K562 (cell line): ENCODE results near the gene ZNF384. TPM values are rescaled to one million over a fixed set of nuclear protein-coding genes. Genes with fewer than 3 reads are reported as not detected.

Experiments
- BCLAF1 ChIP-seq, 2 experiments: fragments of 450-650 bp in 1 of 2; IDR thresholded peaks; 2 replicates each; pipeline ENCODE4 v1.6.1; 2011 to 2017; ENCODE audit warnings: low read depth in 2 of 2, antibody characterized with exemption in 1 of 2, borderline replicate concordance in 1 of 2, low read length in 1 of 2, mild to moderate bottlenecking in 1 of 2, mixed read lengths in 1 of 2; ENCODE audit not compliant: control insufficient read depth in 1 of 2
- ELF4 ChIP-seq: fragments of 450-650 bp; formaldehyde crosslinking; IDR thresholded peaks from 2 replicates; pipeline ENCODE4 v1.4.0; 2022; ENCODE audit warnings: missing genetic modification characterization
- ETV1 ChIP-seq: fragments of 450-650 bp; conservative IDR thresholded peaks from 2 replicates; pipeline ENCODE4 v1.6.1; 2016; ENCODE audit warnings: missing genetic modification characterization, control low read depth, low read depth, missing compliant biosample characterization
- HCFC1 ChIP-seq: IDR thresholded peaks from 2 replicates; pipeline ENCODE4 v1.6.1; 2012; ENCODE audit warnings: low read depth, low read length, improper control_type of control experiment
- HDAC3 ChIP-seq: fragments of 450-650 bp; IDR thresholded peaks from 2 replicates; pipeline ENCODE4 v1.6.1; 2018; ENCODE audit warnings: borderline replicate concordance, mild to moderate bottlenecking, moderate library complexity; ENCODE audit not compliant: partially characterized antibody
- NKRF ChIP-seq: fragments of 450-650 bp; IDR thresholded peaks from 2 replicates; pipeline ENCODE4 v1.6.1; 2016; ENCODE audit warnings: borderline replicate concordance
- TOE1 ChIP-seq, 2 experiments: fragments of 450-650 bp in 1 of 2; sonication (generic) in 1 of 2; formaldehyde crosslinking in 1 of 2; IDR thresholded peaks; 2 replicates each; pipeline versions ENCODE4 v1.7.1 to v1.8.0; 2016 to 2022; ENCODE audit warnings: borderline replicate concordance in 2 of 2, mild to moderate bottlenecking in 2 of 2, antibody characterized with exemption in 1 of 2, inconsistent platforms in 1 of 2, low read depth in 1 of 2, missing genetic modification reagents in 1 of 2, moderate library complexity in 1 of 2
- ZNF133 ChIP-seq: fragments of 250-450 bp; sonication (Bioruptor Pico); IDR thresholded peaks from 2 replicates; pipeline ENCODE4 v1.4.0; 2020; ENCODE audit warnings: mild to moderate bottlenecking
- polyA plus RNA-seq, 8 experiments: library from polyadenylated mRNA; depleted of rRNA in 4 of 8; stranded (reverse) in 5 of 8; unstranded in 3 of 8; fragments of >200 nt; fragmentation: Nextera tagmentation in 2 of 8; fragmentation: Illumina TruSeq in 1 of 8; extraction: Ambion mirVana in 2 of 8; extraction: Trizol in 1 of 8; gene quantifications; 2 replicates each; pipeline versions ENCODE4 v1.2.1 to v1.2.3, GENCODE V29; 2011 to 2014; ENCODE audit warnings: inconsistent platforms in 1 of 8, missing spikeins in 1 of 8
- total RNA-seq, 7 experiments: library from RNA; depleted of rRNA in 6 of 7; stranded (reverse); fragments of >200 nt in 6 of 7; fragmentation: Illumina TruSeq in 2 of 7; extraction: Trizol in 2 of 7; gene quantifications; 2 replicates each; pipeline versions ENCODE4 v1.2.1 to v1.2.3, GENCODE V29; 2011 to 2021; ENCODE audit warnings: low replicate concordance in 1 of 7
- TF ChIP-seq, protein P1 (sequence below): fragments of 200-800 bp; sonication (Bioruptor generic); IDR thresholded peaks from 2 replicates; pipeline ENCODE4 v1.6.1; 2017; ENCODE audit warnings: missing genetic modification characterization, missing compliant biosample characterization
- TF ChIP-seq, protein P2 (sequence below), 2 experiments: fragments of 450-650 bp; IDR thresholded peaks; 2 replicates each; pipeline ENCODE4 v1.6.1; 2016

ZNF384 gene
- total and polyA plus RNA-seq, 9 of the 15 experiments (the other 6 are each of a cell fraction or from before 2014, with no cell fraction given): 0.36 to 64.8 (median 21.3) TPM

GRCh38 chr12:6688999-6689882 is at the start of gene ZNF384 (continued):
- TF ChIP-seq, protein P1, sequence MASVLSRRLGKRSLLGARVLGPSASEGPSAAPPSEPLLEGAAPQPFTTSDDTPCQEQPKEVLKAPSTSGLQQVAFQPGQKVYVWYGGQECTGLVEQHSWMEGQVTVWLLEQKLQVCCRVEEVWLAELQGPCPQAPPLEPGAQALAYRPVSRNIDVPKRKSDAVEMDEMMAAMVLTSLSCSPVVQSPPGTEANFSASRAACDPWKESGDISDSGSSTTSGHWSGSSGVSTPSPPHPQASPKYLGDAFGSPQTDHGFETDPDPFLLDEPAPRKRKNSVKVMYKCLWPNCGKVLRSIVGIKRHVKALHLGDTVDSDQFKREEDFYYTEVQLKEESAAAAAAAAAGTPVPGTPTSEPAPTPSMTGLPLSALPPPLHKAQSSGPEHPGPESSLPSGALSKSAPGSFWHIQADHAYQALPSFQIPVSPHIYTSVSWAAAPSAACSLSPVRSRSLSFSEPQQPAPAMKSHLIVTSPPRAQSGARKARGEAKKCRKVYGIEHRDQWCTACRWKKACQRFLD (CRISPR knock-in tag): peak; percentile 73
- TF ChIP-seq NKRF (peak; percentile 50; the same call in 1 of the 2 replicates), ZNF133 (CRISPR knock-in tag) (no peak), ELF4 (peak; percentile 55; the same call in 1 of the 2 replicates), HDAC3 (peak; percentile 54), BCLAF1 (IDR thresholded peaks at IDR 0.05; ENCODE audit: borderline replicate concordance in 1 of 2, control insufficient read depth in 1 of 2, low read depth in 2 of 2, low read length in 1 of 2) (peak in 1 of 2 experiments; percentile 83; a peak in 1 of 4 replicates), ETV1 (tag) (peak; percentile 95), TOE1 (IDR thresholded peaks at IDR 0.05; ENCODE audit: borderline replicate concordance) (no peak), TOE1 (CRISPR knock-in tag; IDR thresholded peaks at IDR 0.05; ENCODE audit: borderline replicate concordance, low read depth) (0 out of 2 replicates have a peak, but pooled peaks have one; percentile 33), HCFC1 (peak; percentile 91)
- TF ChIP-seq, protein P2, sequence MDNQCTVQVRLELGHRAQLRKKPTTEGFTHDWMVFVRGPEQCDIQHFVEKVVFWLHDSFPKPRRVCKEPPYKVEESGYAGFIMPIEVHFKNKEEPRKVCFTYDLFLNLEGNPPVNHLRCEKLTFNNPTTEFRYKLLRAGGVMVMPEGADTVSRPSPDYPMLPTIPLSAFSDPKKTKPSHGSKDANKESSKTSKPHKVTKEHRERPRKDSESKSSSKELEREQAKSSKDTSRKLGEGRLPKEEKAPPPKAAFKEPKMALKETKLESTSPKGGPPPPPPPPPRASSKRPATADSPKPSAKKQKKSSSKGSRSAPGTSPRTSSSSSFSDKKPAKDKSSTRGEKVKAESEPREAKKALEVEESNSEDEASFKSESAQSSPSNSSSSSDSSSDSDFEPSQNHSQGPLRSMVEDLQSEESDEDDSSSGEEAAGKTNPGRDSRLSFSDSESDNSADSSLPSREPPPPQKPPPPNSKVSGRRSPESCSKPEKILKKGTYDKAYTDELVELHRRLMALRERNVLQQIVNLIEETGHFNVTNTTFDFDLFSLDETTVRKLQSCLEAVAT (IDR thresholded peaks at IDR 0.05): no peak
